Measurements from ENCODE around the gene MKX. TPM values are rescaled to one million over a fixed set of nuclear protein-coding genes. Genes with fewer than 3 reads are reported as not detected.

MKX gene
- polyA plus RNA-seq, 3 donors = not detected

GRCh38 chr10:27713941-27714340, 31.7 kb downstream of the MKX start:
- H3K4me1 Mint-ChIP-seq = peaks cover 19% of the 10 kb centered on the region
- H3K9me3 Mint-ChIP-seq = peaks cover 0 to 2% (median 0%) of the 10 kb centered on the region in 7 donors
- peak overlapping the region; percentile 54 for H2AFZ ChIP-seq (ENCODE audit: insufficient read depth, low read depth, low read length, poor library complexity, severe bottlenecking)
- H3K4me3 ChIP-seq (replicated peaks in 1 of 3; ENCODE audit: low read depth in 2 of 3, low read length in 3 of 3) = no peak overlapping the region
- no peak overlapping the region for H3K27ac Mint-ChIP-seq
- no peaks in the 10 kb centered on the region for H4K20me1 ChIP-seq (ENCODE audit: insufficient read depth, low read length)
- no peaks in the 10 kb centered on the region for H3K4me1 ChIP-seq (ENCODE audit: control insufficient read depth in 1 of 2, insufficient read depth in 2 of 2, low read length in 2 of 2)
- no peaks in the 10 kb centered on the region for H3K36me3 ChIP-seq (replicated peaks in 1 of 2; ENCODE audit: control insufficient read depth in 1 of 2, insufficient read depth in 2 of 2, low read length in 2 of 2)
- H3K9ac ChIP-seq (ENCODE audit: insufficient read depth, low read length, poor library complexity, severe bottlenecking) = no peak overlapping the region
- no peak for TF ChIP-seq CTCF (IDR thresholded peaks at IDR 0.05)
- H3K79me2 ChIP-seq (ENCODE audit: insufficient read depth, low read length) = no peaks in the 10 kb centered on the region
- no peaks in the 10 kb centered on the region for H3K36me3 Mint-ChIP-seq
- peak overlapping the region; percentile 30 for H3K4me2 ChIP-seq (replicated peaks; ENCODE audit: extremely low read depth, low read length, poor library complexity, severe bottlenecking)
- no peaks in the 10 kb centered on the region for H3K27me3 ChIP-seq (ENCODE audit: control insufficient read depth in 2 of 2, insufficient read depth in 2 of 2, low read length in 2 of 2)
- H3K4me3 Mint-ChIP-seq = peak overlapping the region; percentile 22 to 63
- WGBS (ENCODE audit: insufficient coverage) = 90% methylated on average over 2 of the region's 3 CpGs
- intact Hi-C loops (cut with micrococcal nuclease) = no loop called here
- H3K27me3 Mint-ChIP-seq (ENCODE audit: low read depth in 3 of 3) = peaks cover 0 to 9% (median 2%) of the 10 kb centered on the region in 3 donors
- H3K9me3 ChIP-seq (replicated peaks in 1 of 2; ENCODE audit: control insufficient read depth in 1 of 2, insufficient read depth in 1 of 2, low read length in 2 of 2) = no peaks in the 10 kb centered on the region
- no peak overlapping the region for H3K27ac ChIP-seq (ENCODE audit: low read depth in 1 of 2, low read length in 2 of 2)
- DNase-seq = no peak

GRCh38 chr10:27710014-27710413, 35.6 kb downstream of the MKX start:
- no peak for TF ChIP-seq CTCF (IDR thresholded peaks at IDR 0.05)
- Histone ChIP-seq H3K9me3 (replicated peaks in 1 of 2; ENCODE audit: control insufficient read depth in 1 of 2, insufficient read depth in 1 of 2, low read length in 2 of 2) (no peaks in the 10 kb centered on the region), H3K27ac (ENCODE audit: low read depth in 1 of 2, low read length in 2 of 2) (no peak overlapping the region), H3K27me3 (ENCODE audit: control insufficient read depth in 2 of 2, insufficient read depth in 2 of 2, low read length in 2 of 2) (no peaks in the 10 kb centered on the region), H3K36me3 (replicated peaks in 1 of 2; ENCODE audit: control insufficient read depth in 1 of 2, insufficient read depth in 2 of 2, low read length in 2 of 2) (no peaks in the 10 kb centered on the region), H3K79me2 (ENCODE audit: insufficient read depth, low read length) (no peaks in the 10 kb centered on the region), H4K20me1 (ENCODE audit: insufficient read depth, low read length) (no peaks in the 10 kb centered on the region), H3K4me2 (replicated peaks; ENCODE audit: extremely low read depth, low read length, poor library complexity, severe bottlenecking) (no peak overlapping the region), H3K4me1 (ENCODE audit: control insufficient read depth in 1 of 2, insufficient read depth in 2 of 2, low read length in 2 of 2) (no peaks in the 10 kb centered on the region), H2AFZ (ENCODE audit: insufficient read depth, low read depth, low read length, poor library complexity, severe bottlenecking) (no peak overlapping the region), H3K4me3 (replicated peaks in 1 of 3; ENCODE audit: low read depth in 2 of 3, low read length in 3 of 3) (no peak overlapping the region), H3K9ac (ENCODE audit: insufficient read depth, low read length, poor library complexity, severe bottlenecking) (no peak overlapping the region)
- H3K4me3 Mint-ChIP-seq = no peak overlapping the region
- peaks cover 0 to 4% (median 2%) of the 10 kb centered on the region in 3 donors for H3K27me3 Mint-ChIP-seq (ENCODE audit: low read depth in 3 of 3)
- no peak for DNase-seq
- H3K36me3 Mint-ChIP-seq = no peaks in the 10 kb centered on the region
- H3K9me3 Mint-ChIP-seq = peaks cover 0 to 2% (median 0%) of the 10 kb centered on the region in 7 donors
- intact Hi-C loops (cut with micrococcal nuclease) = no loop called here
- H3K27ac Mint-ChIP-seq = no peak overlapping the region
- H3K4me1 Mint-ChIP-seq = peaks cover 20% of the 10 kb centered on the region
